GM21526 (cell line): Measurements from ENCODE around the gene TTC8.
"Not testable (repeated sequence)": the region's sequence is repeated elsewhere in the genome, so short reads cannot be mapped to it uniquely, and the experiment has no call there.

Experiments used
- ATAC-seq: cut with Tn5 transposase; IDR thresholded peaks from one replicate; pipeline ENCODE4 v1.9.1; 2021; ENCODE audit warnings: moderate library complexity; ENCODE audit not compliant: unreplicated experiment, low FRiP score

The TTC8 gene

GRCh38 chr14:88824314-88825077 is at the start of gene TTC8:
TSS of gene TTC8 (plus strand) at chr14:88824651. CDS start at chr14:88824708, 57 bp downstream.
- ATAC-seq: peak; percentile 99

GRCh38 chr14:88775532-88775931 is 48.9 kb upstream of the TTC8 start:
- no peak for ATAC-seq

DNA sequence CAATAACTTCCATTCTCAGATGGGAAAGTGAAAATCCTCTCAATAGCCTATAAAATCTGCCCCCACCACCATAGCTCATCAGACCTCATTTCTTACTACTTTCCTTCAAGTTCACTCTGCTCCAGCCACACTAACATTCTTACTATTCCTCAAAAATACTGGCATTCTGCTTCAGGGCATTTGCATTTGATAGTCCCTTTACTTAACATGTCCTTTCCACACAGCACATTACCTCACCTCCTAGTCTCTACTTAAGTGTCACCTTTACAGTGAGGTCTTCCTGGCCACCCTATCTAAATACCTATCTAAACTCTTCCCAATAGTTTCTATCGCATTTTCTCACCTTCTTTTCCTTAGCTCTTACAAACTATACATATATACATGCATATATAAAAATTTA is 38.5 kb upstream of the TTC8 start:
- ATAC-seq: no peak

- ATAC-seq: no peak
These were observed 37.7 kb upstream of the TTC8 start for GRCh38 chr14:88786715-88787114.

DNA sequence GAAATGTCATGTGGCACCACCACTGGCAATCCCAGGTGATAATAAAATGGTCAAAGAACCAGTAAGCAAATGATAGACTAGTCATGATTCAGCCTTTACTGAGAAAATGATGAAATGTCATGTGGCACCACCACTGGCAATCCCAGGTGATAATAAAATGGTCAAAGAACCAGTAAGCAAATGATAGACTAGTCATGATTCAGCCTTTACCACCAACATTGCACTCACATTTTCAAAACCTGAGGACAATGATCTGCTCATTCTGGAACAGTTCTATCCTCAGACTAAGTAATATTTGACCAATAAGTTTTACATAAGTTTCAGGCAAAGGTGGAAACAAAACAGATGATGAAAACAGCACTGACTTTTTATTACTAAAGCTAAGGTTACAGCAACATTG is 34.9 kb upstream of the TTC8 start:
- not testable (repeated sequence) for ATAC-seq

DNA sequence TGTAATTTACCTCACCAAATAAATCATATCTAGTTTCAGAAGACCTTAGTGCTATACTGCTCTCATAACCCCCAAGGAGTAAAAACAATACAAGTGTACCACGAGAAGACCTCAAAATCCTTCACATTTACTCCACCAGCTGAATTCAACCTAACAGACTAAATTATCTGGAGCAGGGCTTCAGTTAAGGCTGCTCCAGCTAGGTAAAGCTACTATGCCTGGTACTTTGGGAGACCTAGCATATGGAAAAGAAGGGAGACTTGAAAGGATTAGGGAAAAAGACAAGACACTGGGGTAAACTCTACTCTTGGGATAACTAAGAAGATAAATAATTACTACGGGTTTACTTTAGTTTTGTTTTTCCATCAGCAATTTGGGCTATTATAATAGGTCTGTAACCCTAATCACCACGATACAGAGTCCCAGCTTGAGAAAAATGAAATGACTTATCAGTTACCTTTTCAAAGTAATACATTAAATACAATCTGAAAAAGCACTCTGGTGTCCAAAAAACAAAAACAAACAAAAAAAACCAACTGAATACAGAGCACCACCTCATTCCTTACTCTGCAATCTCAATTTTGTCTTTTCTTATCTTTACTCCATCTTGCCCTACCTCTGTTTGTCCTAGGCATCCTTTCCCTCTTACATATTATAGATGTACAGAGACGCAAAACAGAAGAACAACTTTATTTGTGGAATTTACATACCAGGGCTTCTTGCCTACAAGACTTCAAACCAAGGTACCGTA is 33.8 kb upstream of the TTC8 start:
- no peak for ATAC-seq

DNA sequence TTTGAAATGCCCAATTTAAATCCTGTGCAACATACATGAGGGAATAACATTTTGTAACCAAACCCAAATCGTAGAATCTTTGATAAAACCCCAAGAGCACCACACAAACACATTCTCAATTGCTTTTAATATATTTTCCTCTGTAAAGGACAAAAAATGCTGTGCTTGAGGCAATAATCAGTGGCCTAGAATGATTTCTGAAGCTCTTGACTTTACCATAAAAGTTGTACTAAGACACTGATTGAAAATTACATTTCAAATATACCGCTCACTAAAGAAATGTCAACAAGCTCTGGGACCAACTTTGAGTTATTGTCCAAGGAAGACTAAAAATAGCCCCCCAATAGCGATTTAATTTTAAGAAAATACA is 33.2 kb upstream of the TTC8 start:
- ATAC-seq: no peak

GRCh38 chr14:88791629-88792472 is 32.6 kb upstream of the TTC8 start:
- ATAC-seq: peak; percentile 14

- peak; percentile 94 for ATAC-seq
These were observed 31.8 kb upstream of the TTC8 start, which contains the start of gene EML5 for GRCh38 chr14:88792473-88793258. TSS of gene EML5 (minus strand) at chr14:88792953. CDS start at chr14:88792503, 450 bp downstream.

DNA sequence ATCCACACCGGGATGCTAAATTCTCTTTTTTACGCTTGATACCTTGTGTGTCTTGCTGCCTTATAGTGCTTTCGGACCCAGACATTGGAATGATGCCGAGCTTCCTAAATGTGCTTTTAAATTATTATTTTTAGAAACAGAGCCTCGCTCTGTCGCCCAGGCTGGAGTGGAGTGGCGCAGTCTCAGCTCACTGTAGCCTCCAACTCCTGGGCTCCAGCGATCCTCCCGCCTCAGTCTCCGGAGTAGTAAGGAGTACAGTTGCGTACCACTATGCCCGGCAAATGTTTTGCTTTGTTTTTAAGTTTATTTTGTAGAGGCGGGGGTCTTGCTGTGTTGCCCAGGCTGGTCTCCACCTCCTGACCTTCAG is 31.2 kb upstream of the TTC8 start:
- ATAC-seq: no peak

- no peak for ATAC-seq
These were observed 26.3 kb upstream of the TTC8 start for GRCh38 chr14:88798156-88798555.

- no peak for ATAC-seq
These were observed 24.9 kb upstream of the TTC8 start for GRCh38 chr14:88799522-88799921.

DNA sequence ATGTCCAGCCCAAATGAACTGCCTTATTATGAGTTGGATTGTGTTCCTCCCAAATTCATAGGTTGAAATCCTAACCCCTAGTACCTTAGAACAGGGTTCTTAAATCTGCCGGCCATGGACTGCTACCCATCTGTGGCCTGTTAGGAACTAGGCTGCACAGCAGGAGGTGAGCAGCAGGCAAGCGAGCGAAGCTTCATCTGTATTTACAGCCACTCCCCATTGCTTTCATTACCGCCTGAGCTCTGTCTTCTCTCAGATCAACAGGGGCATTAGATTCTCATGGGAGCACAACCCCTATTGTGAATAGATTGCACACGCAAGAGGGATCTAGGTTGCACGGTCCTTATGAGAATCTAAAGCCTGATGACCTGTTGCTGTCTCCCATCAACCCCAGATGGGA is 21.9 kb upstream of the TTC8 start:
- ATAC-seq: no peak

DNA sequence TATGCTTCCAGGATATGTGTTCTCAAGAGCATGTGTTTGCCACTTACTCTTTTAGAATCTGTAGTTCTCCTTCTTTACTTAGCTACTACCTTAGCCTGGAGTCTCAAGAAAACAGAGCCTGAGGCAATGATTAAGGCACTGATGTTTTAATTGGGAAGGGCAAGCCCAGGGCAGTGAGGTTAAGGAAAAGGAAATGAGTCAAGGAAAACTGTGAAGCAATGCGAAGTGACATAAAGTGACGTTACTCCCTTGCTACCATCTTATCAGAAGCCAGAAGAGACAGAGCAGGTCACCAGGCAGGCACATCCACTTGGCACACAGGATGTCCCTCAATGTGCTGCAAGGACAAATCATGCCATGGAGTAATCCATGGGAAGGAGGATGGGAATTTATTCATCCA is 20.4 kb upstream of the TTC8 start:
- ATAC-seq: no peak

DNA sequence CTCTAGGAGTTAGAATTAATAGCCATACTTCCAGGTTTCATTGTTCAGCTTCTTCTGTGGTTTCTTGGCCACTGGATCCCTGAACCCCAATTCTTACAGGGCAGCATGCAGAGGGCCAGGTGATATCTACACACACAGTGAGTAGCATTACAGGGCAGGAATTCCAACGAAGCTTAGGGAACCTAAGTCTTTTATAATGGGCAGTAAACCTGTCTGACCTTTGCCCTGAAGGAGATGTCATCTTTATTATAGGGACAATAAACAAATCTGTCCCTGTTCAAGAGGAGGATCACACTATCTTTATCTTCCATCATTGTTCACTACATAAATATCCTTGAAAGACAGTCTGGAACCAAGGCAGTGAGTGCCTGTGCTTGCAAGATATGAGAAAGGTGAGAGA is 20.0 kb upstream of the TTC8 start:
- no peak for ATAC-seq

DNA sequence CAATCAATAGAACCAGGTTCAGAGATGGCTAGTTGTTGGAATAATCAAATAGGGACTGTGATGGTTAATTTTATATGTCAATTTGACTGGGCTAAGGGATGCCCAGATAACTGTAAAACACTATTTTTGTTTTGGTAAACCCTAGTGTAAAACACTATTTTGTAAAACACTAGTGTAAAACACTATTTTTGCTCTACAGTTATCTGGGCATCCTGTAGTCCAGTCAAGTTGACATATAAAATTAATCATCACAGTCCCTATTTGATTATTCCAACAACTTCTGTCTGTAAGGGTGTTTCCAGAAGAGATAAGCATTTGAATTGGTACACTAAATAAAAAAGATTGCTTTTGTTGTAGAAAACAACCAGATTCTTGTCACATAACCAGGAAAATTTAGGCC is 16.1 kb upstream of the TTC8 start:
- no peak for ATAC-seq

DNA sequence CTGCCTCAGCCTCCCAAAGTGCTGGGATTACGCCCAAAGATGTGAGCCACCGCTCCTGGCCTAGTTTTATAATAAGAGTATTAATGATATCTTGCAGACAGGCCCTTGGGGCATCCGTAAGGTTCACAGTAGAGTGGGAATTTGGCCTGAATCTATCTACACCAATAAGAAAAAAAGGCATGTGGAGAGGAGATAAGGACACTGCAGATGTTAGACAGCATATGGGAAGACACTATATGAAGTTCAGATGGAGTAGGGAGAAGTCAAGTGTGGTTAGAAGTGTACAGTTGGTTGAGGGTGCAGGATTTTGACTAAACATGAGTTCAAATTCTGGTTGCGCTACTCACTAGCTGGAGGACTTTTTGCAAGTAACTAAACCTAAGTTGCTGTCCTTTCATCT is 8.5 kb upstream of the TTC8 start:
- no peak for ATAC-seq

GRCh38 chr14:88818018-88818417 is 6.4 kb upstream of the TTC8 start:
- peak; percentile 79 for ATAC-seq

DNA sequence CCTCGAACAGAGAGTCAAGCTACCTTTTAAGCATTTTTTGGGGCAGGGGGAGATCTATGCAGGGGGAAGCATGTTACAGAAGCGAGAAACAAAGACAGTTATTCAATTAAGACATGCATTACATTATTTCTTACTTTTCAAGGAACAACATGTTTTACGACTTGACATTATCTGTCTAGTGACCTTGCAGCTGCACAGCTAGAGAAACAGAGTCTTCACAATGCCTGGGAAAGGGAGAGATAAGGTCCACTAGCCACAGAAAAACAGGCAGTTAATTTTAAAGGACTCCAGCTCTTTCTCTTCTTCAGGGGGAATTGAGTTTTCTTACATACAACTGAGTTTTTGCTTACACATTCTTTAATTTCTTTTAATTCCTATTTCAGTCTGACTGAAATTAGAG is 4.8 kb upstream of the TTC8 start:
- not testable (repeated sequence) for ATAC-seq

GRCh38 chr14:88821378-88821777 is 3.1 kb upstream of the TTC8 start:
- ATAC-seq: no peak
